Left forelimb (tissue), 1 donor: Measurements from ENCODE around the gene KIFBP.
"Not testable (repeated sequence)": the region's sequence is repeated elsewhere in the genome, so short reads cannot be mapped to it uniquely, and the experiment has no call there.

Source experiments
- DNase-seq: peaks from one replicate; pipeline ENCODE4 v3.0.0-alpha.2; 2018; ENCODE audit warnings: low spot score

Gene KIFBP

GRCh38 chr10:68988530-68989316, at the start of gene KIFBP:
TSS of gene KIFBP (plus strand) at chr10:68988803. CDS start at chr10:68988833, 30 bp downstream.
- peak; percentile 90 for DNase-seq

- DNase-seq, result no peak
These were observed 49.7 kb upstream of the KIFBP start for GRCh38 chr10:68938884-68939283.

GRCh38 chr10:68940917-68941316, 47.7 kb upstream of the KIFBP start:
- DNase-seq, result not testable (repeated sequence)

- no peak for DNase-seq
These were observed 38.0 kb upstream of the KIFBP start for GRCh38 chr10:68950598-68950997.

- DNase-seq, result no peak
These were observed 33.7 kb upstream of the KIFBP start for GRCh38 chr10:68954904-68955303.

GRCh38 chr10:68955355-68955831, 33.2 kb upstream of the KIFBP start:
- no peak for DNase-seq

GRCh38 chr10:68955832-68956532, 32.6 kb upstream of the KIFBP start, which contains the start of gene DDX21:
TSS of gene DDX21 (plus strand) at chr10:68956170. CDS start at chr10:68956226, 56 bp downstream.
- peak; percentile 94 for DNase-seq

GRCh38 chr10:68957284-68957615, 31.4 kb upstream of the KIFBP start:
- DNase-seq, result no peak

GRCh38 chr10:68957654-68958053, 30.9 kb upstream of the KIFBP start:
- no peak for DNase-seq

- no peak for DNase-seq
These were observed 28.7 kb upstream of the KIFBP start for GRCh38 chr10:68959695-68960527.

GRCh38 chr10:68963151-68963550, 25.5 kb upstream of the KIFBP start:
- no peak for DNase-seq

GRCh38 chr10:68973975-68974374, 14.6 kb upstream of the KIFBP start:
- DNase-seq, result no peak

GRCh38 chr10:68975936-68976473, 12.6 kb upstream of the KIFBP start:
- DNase-seq, result not testable (repeated sequence)

GRCh38 chr10:68979738-68980137, 8.9 kb upstream of the KIFBP start:
- not testable (repeated sequence) for DNase-seq

- no peak for DNase-seq
These were observed 7.5 kb upstream of the KIFBP start for GRCh38 chr10:68981074-68981473.

- DNase-seq, result no peak
These were observed 6.2 kb upstream of the KIFBP start for GRCh38 chr10:68982389-68982788.

GRCh38 chr10:68987611-68988010, 992 bp upstream of the KIFBP start:
- DNase-seq, result no peak

- DNase-seq, result no peak
These were observed 851 bp downstream of the KIFBP start for GRCh38 chr10:68989317-68989990.

- DNase-seq, result no peak
These were observed 4.2 kb downstream of the KIFBP start for GRCh38 chr10:68992636-68993440.

GRCh38 chr10:68997211-68997610, 8.6 kb downstream of the KIFBP start:
- no peak for DNase-seq

- no peak for DNase-seq
These were observed 16.2 kb downstream of the KIFBP start for GRCh38 chr10:69004821-69005220.
